Left ventricle myocardium inferior (tissue), 1 donor: ENCODE data around the gene CNOT6. TPM values are rescaled to one million over a fixed set of nuclear protein-coding genes. Genes with fewer than 3 reads are reported as not detected.
A peak's percentile ranks its signal among the peaks of the same experiment; 100 is the strongest.

Experiments used
- DNase-seq: peaks from one replicate; pipeline ENCODE4 v3.0.0-alpha.2; 2020
- H3K27ac ChIP-seq: fragments of 200-600 bp; replicated peaks from 2 replicates; pipeline ENCODE4 v1.8.0; 2021
- H3K27me3 ChIP-seq: fragments of 200-600 bp; 2 replicates; pipeline ENCODE4 v1.8.0; 2021; ENCODE audit warnings: low read depth
- H3K36me3 ChIP-seq: fragments of 200-600 bp; 2 replicates; pipeline ENCODE4 v1.8.0; 2021
- H3K4me1 ChIP-seq: fragments of 200-600 bp; 2 replicates; pipeline ENCODE4 v1.8.0; 2021
- H3K4me3 ChIP-seq: fragments of 200-600 bp; 2 replicates; pipeline ENCODE4 v1.8.0; 2021; ENCODE audit warnings: mild to moderate bottlenecking, moderate library complexity
- H3K9me3 ChIP-seq: fragments of 200-600 bp; replicated peaks from 2 replicates; pipeline ENCODE4 v1.8.0; 2021
- CTCF ChIP-seq: fragments of 200-600 bp; IDR thresholded peaks from 2 replicates; pipeline ENCODE4 v1.8.0; 2021; ENCODE audit warnings: antibody characterized with exemption, mild to moderate bottlenecking, borderline replicate concordance
- intact Hi-C: fragments of 100-400 bp; cut with micrococcal nuclease; formaldehyde crosslinking; loops from one replicate; pipeline ENCODE4 v1.11.0; 2022
- total RNA-seq: library from RNA; stranded (reverse); fragmentation: NEBNext Ultra II Directional; extraction: Animal tissue kit (Norgen Biotek cat#: 25700); gene quantifications from one replicate; pipeline ENCODE4 v1.2.1, GENCODE V29; 2021
- donor health status: DM: no; HTN: yes; CAD: no; lungs with severe emphysema.

CNOT6 gene
- total RNA-seq, 1 donor from 2014 or later, result 15.9 TPM

- Histone ChIP-seq H3K27ac (no peak overlapping the region), H3K4me1 (peaks cover 21% of the 10 kb centered on the region), H3K27me3 (peaks cover 71% of the 10 kb centered on the region), H3K4me3 (peak overlapping the region; percentile 60), H3K9me3 (peaks cover 11% of the 10 kb centered on the region), H3K36me3 (no peaks in the 10 kb centered on the region)
- DNase-seq, result no peak
- intact Hi-C loops, result no loop called here
- TF ChIP-seq CTCF, result no peak
These were observed 95.8 kb downstream of the CNOT6 start for GRCh38 chr5:180589771-180590542.

GRCh38 chr5:180590543-180591310 lies 96.5 kb downstream of the CNOT6 start:
- H3K4me1 ChIP-seq, result peaks cover 21% of the 10 kb centered on the region
- H3K4me3 ChIP-seq, result peak overlapping the region; percentile 60
- DNase-seq, result no peak
- H3K9me3 ChIP-seq, result peaks cover 4% of the 10 kb centered on the region
- H3K27me3 ChIP-seq, result peaks cover 70% of the 10 kb centered on the region
- H3K27ac ChIP-seq, result no peak overlapping the region
- H3K36me3 ChIP-seq, result no peaks in the 10 kb centered on the region
- no peak for TF ChIP-seq CTCF
- intact Hi-C loops, result no loop called here

GRCh38 chr5:180591311-180591887 lies 97.2 kb downstream of the CNOT6 start, which contains the start of gene SCGB3A1:
Gene SCGB3A1, minus strand, starts transcription at chr5:180591499. Its CDS starts 37 bp downstream, at chr5:180591462.
- Histone ChIP-seq H3K27me3 (peaks cover 64% of the 10 kb centered on the region), H3K27ac (no peak within 1 kb of the TSS), H3K4me3 (peak within 1 kb of the TSS; percentile 60), H3K4me1 (peaks cover 21% of the 10 kb centered on the region), H3K9me3 (no peaks in the 10 kb centered on the region), H3K36me3 (no peaks in the 10 kb centered on the region)
- DNase-seq, result no peak
- intact Hi-C loops, result no loop called here
- TF ChIP-seq CTCF, result no peak

GRCh38 chr5:180592176-180592575 lies 98.0 kb downstream of the CNOT6 start:
- Histone ChIP-seq H3K4me1 (peaks cover 21% of the 10 kb centered on the region), H3K27ac (no peak overlapping the region), H3K36me3 (no peaks in the 10 kb centered on the region), H3K4me3 (no peak overlapping the region), H3K27me3 (peaks cover 64% of the 10 kb centered on the region), H3K9me3 (no peaks in the 10 kb centered on the region)
- no peak for DNase-seq
- intact Hi-C loops, result no loop called here
- no peak for TF ChIP-seq CTCF

GRCh38 chr5:180593446-180594206 lies 99.4 kb downstream of the CNOT6 start:
- H3K9me3 ChIP-seq, result no peaks in the 10 kb centered on the region
- DNase-seq, result no peak
- intact Hi-C loops, result no loop called here
- H3K4me1 ChIP-seq, result peaks cover 21% of the 10 kb centered on the region
- no peak for TF ChIP-seq CTCF
- no peak overlapping the region for H3K27ac ChIP-seq
- H3K36me3 ChIP-seq, result no peaks in the 10 kb centered on the region
- H3K4me3 ChIP-seq, result no peak overlapping the region
- peaks cover 67% of the 10 kb centered on the region for H3K27me3 ChIP-seq
